Heart right ventricle (tissue), 16 donors: Measurements from ENCODE around the gene ANLN. TPM values are rescaled to one million over a fixed set of nuclear protein-coding genes. Genes with fewer than 3 reads are reported as not detected.

ENCODE experiments used
- ATAC-seq, 8 donors: fragments of 200-7000 bp; cut with Tn5 transposase; one replicate each; pipeline ENCODE4 v1.9.1; 2020; ENCODE audit warnings: mild to moderate bottlenecking in 8 of 8, moderate library complexity in 8 of 8, moderate number of reproducible peaks in 1 of 8
- DNase-seq, 2 donors: peaks; one replicate each; pipeline ENCODE4 v3.0.0-alpha.2; 2020
- H3K27ac ChIP-seq, 10 donors: fragments of 200-600 bp; sonication (generic) in 2 of 10; one replicate each; pipeline versions ENCODE4 v1.5.0 to v1.8.0; 2020 to 2022; ENCODE audit warnings: mild to moderate bottlenecking in 3 of 10
- H3K27me3 ChIP-seq, 7 donors: fragments of 200-600 bp; one replicate each; pipeline ENCODE4 v1.8.0; 2021 to 2022; ENCODE audit warnings: mild to moderate bottlenecking in 2 of 7
- H3K36me3 ChIP-seq, 9 donors: fragments of 200-600 bp; sonication (generic) in 1 of 9; one replicate each; pipeline versions ENCODE4 v1.5.0 to v1.8.0; 2020 to 2022; ENCODE audit warnings: mild to moderate bottlenecking in 2 of 9
- H3K4me1 ChIP-seq, 9 donors: fragments of 200-600 bp; sonication (generic) in 1 of 9; one replicate each; pipeline versions ENCODE4 v1.5.0 to v1.8.0; 2020 to 2022; ENCODE audit warnings: mild to moderate bottlenecking in 4 of 9
- H3K4me3 ChIP-seq, 10 donors: fragments of 200-600 bp; sonication (generic) in 2 of 10; one replicate each; pipeline versions ENCODE4 v1.5.0 to v1.8.0; 2020 to 2022; ENCODE audit warnings: mild to moderate bottlenecking in 7 of 10, moderate library complexity in 2 of 10
- H3K9me3 ChIP-seq, 11 donors: fragments of 200-600 bp in 10 of 11; sonication (generic) in 2 of 11; one replicate each; pipeline versions ENCODE4 v1.5.0 to v1.8.0; 2013 to 2022; ENCODE audit warnings: mild to moderate bottlenecking in 2 of 11, control low read depth in 1 of 11, moderate library complexity in 1 of 11
- CTCF ChIP-seq, 9 donors: fragments of 200-600 bp; sonication (generic) in 2 of 9; IDR thresholded peaks; one replicate each; pipeline versions ENCODE4 v1.5.0 to v1.8.0; 2021 to 2022; ENCODE audit warnings: antibody characterized with exemption in 9 of 9, mild to moderate bottlenecking in 5 of 9, moderate library complexity in 1 of 9
- WGBS, 2 donors: extraction: QIAGEN DNeasy Blood & Tissue Kit; methylation state at CpG; one replicate each; pipeline ENCODE4 v1.1.7; 2013; ENCODE audit warnings: inconsistent platforms in 1 of 2; 5-methylcytosine and 5-hydroxymethylcytosine counted together
- intact Hi-C, 10 donors: fragments of 100-400 bp; cut with DNase I; formaldehyde crosslinking; loops; one replicate each; pipeline versions ENCODE4 v1.11.1 to v1.14.2; 2022
- polyA plus RNA-seq, 2 donors: library from polyadenylated mRNA; stranded (reverse); fragments of 200-250 nt; gene quantifications; one replicate each; pipeline ENCODE4 v1.2.3, GENCODE V29; 2013
- total RNA-seq, 10 donors: library from RNA; stranded (reverse); fragmentation: NEBNext Ultra II Directional in 3 of 10; extraction: Animal tissue kit (Norgen Biotek cat#: 25700) in 3 of 10; gene quantifications; one replicate each; pipeline versions ENCODE4 v1.2.1 to v1.2.4, GENCODE V29; 2021 to 2023
- donor health status: Arrhythmogenic right ventricular cardiomyopathy.
- donor health status: ischemic (EF 13 %, LVEDD 7.1; RV severe dilation, severe dysfunction).
- donor health status: healthy with polysubstance abuse.
- donor health status: DM: no; HTN: yes; CAD: no.
- donor health status: DM: no; HTN: no; CAD: no.
- donor health status: ischemic (EF 25% LVEDD 6.9; RV normal size, moderate dysfunction).
- donor health status: ischemic (EF 25% LVEDD 5.7; RV mildly dilated, moderate dysfunction).
- donor health status: healthy.
- donor health status: DM: yes; HTN: yes; CAD: no.
- donor health status: Ischemic cardiomyopathy.
- donor health status: ischemic (EF 35%, LVEDD 5.7; RV mildly dilated, moderate dysfunction).
- donor health status: nonischemic (EF 11% LVEDD 7.7; RV severe dilation, severe dysfunction).
- donor health status: DM: yes; HTN: yes; CAD: no.
- donor health status: PGD.
- donor health status: ischemic (EF 29% LVEDD 5.4; RV normal size, mild dysfunction).
- donor health status: nonischemic (EF 23%, LVEDD 6.1; RV moderate dilation, normal function).

ANLN gene
- total and polyA plus RNA-seq, 12 donors: 0.38 to 13.4 (median 1.9) TPM

- 84 to 86% methylated on average over 1 of the region's 1 CpG for WGBS, 2 donors
- Histone ChIP-seq H3K4me3 (no peak overlapping the region), H3K9me3 (no peaks in the 10 kb centered on the region), H3K36me3 (no peaks in the 10 kb centered on the region), H3K27me3 (no peaks in the 10 kb centered on the region), H3K27ac (no peak overlapping the region), H3K4me1 (peaks cover 0 to 7% (median 0%) of the 10 kb centered on the region in 9 donors)
- ATAC-seq (no peak), DNase-seq (no peak)
- TF ChIP-seq CTCF (IDR thresholded peaks at IDR 0.05): no peak
- intact Hi-C loops: no loop called here
These were observed 31.1 kb upstream of the ANLN start for GRCh38 chr7:36358589-36358988.

GRCh38 chr7:36360244-36360643 is 29.4 kb upstream of the ANLN start:
- no peak overlapping the region for H3K4me3 ChIP-seq
- WGBS, 2 donors: 60 to 62% methylated on average over 4 of the region's 4 CpGs
- H3K27me3 ChIP-seq: no peaks in the 10 kb centered on the region
- no peak for TF ChIP-seq CTCF (IDR thresholded peaks at IDR 0.05)
- no peaks in the 10 kb centered on the region for H3K36me3 ChIP-seq
- H3K27ac ChIP-seq: no peak overlapping the region
- DNase-seq (no peak), ATAC-seq (no peak)
- no peaks in the 10 kb centered on the region for H3K9me3 ChIP-seq
- H3K4me1 ChIP-seq: peaks cover 0 to 5% (median 0%) of the 10 kb centered on the region in 9 donors
- intact Hi-C loops: no loop called here

- ATAC-seq (no peak), DNase-seq (no peak)
- Histone ChIP-seq H3K4me1 (peaks cover 0 to 2% (median 0%) of the 10 kb centered on the region in 9 donors), H3K4me3 (no peak overlapping the region), H3K27me3 (peaks cover 0 to 7% (median 0%) of the 10 kb centered on the region in 7 donors), H3K36me3 (no peaks in the 10 kb centered on the region), H3K27ac (no peak overlapping the region), H3K9me3 (no peaks in the 10 kb centered on the region)
- TF ChIP-seq CTCF (IDR thresholded peaks at IDR 0.05): no peak
- intact Hi-C loops: no loop called here
- WGBS, 2 donors: 79 to 83% methylated on average over 4 of the region's 4 CpGs
These were observed 28.4 kb upstream of the ANLN start for GRCh38 chr7:36361227-36361626.

- Histone ChIP-seq H3K9me3 (no peaks in the 10 kb centered on the region), H3K27me3 (peaks cover 0 to 13% (median 0%) of the 10 kb centered on the region in 7 donors), H3K4me1 (peaks cover 0 to 9% (median 6%) of the 10 kb centered on the region in 9 donors), H3K27ac (no peak overlapping the region), H3K4me3 (no peak overlapping the region), H3K36me3 (no peaks in the 10 kb centered on the region)
- ATAC-seq (no peak), DNase-seq (no peak)
- WGBS, 2 donors: 96 to 98% methylated on average over 1 of the region's 1 CpG
- intact Hi-C loops: no loop called here
- TF ChIP-seq CTCF (IDR thresholded peaks at IDR 0.05): no peak
These were observed 26.1 kb upstream of the ANLN start for GRCh38 chr7:36363515-36363914.
